Measurements from ENCODE around the gene MKRN2.
"Not testable (repeated sequence)": the region's sequence is repeated elsewhere in the genome, so short reads cannot be mapped to it uniquely, and the experiment has no call there.

GRCh38 chr3:12630843-12631242 is 74.0 kb downstream of the MKRN2 start:
- TF ChIP-seq, protein P1, sequence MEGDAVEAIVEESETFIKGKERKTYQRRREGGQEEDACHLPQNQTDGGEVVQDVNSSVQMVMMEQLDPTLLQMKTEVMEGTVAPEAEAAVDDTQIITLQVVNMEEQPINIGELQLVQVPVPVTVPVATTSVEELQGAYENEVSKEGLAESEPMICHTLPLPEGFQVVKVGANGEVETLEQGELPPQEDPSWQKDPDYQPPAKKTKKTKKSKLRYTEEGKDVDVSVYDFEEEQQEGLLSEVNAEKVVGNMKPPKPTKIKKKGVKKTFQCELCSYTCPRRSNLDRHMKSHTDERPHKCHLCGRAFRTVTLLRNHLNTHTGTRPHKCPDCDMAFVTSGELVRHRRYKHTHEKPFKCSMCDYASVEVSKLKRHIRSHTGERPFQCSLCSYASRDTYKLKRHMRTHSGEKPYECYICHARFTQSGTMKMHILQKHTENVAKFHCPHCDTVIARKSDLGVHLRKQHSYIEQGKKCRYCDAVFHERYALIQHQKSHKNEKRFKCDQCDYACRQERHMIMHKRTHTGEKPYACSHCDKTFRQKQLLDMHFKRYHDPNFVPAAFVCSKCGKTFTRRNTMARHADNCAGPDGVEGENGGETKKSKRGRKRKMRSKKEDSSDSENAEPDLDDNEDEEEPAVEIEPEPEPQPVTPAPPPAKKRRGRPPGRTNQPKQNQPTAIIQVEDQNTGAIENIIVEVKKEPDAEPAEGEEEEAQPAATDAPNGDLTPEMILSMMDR (IDR thresholded peaks at IDR 0.05) = not testable (repeated sequence)
- TF ChIP-seq POLR2A (IDR thresholded peaks at IDR 0.05) = not testable (repeated sequence)
